Ramos (cell line): ENCODE results near the gene RGL1.

Experiments
- in situ Hi-C: fragments of 300-500 bp; cut with MboI; formaldehyde crosslinking; loops from one replicate; pipeline ENCODE4 v1.14.3; 2022; ENCODE audit warnings: low sequenced_read_pairs; ENCODE audit not compliant: unreplicated experiment

RGL1 gene

GRCh38 chr1:183884526-183884925 is 79.6 kb downstream of the RGL1 start:
- in situ Hi-C loops = no loop called here

GRCh38 chr1:183885142-183885735 is 80.3 kb downstream of the RGL1 start:
- in situ Hi-C loops = no loop called here

- in situ Hi-C loops = no loop called here
These were observed 81.3 kb downstream of the RGL1 start for GRCh38 chr1:183886083-183886828.

GRCh38 chr1:183886853-183887252 is 81.9 kb downstream of the RGL1 start:
- in situ Hi-C loops = no loop called here

GRCh38 chr1:183887826-183888819 is 83.2 kb downstream of the RGL1 start:
- in situ Hi-C loops = no loop called here

GRCh38 chr1:183889095-183889494 is 84.2 kb downstream of the RGL1 start:
- in situ Hi-C loops = no loop called here

- in situ Hi-C loops = no loop called here
These were observed 86.4 kb downstream of the RGL1 start for GRCh38 chr1:183891158-183891856.

- in situ Hi-C loops = no loop called here
These were observed 87.5 kb downstream of the RGL1 start for GRCh38 chr1:183892351-183892793.

GRCh38 chr1:183893561-183894289 is 88.8 kb downstream of the RGL1 start:
- in situ Hi-C loops = no loop called here

- in situ Hi-C loops = no loop called here
These were observed 89.3 kb downstream of the RGL1 start for GRCh38 chr1:183894290-183894565.

- in situ Hi-C loops = no loop called here
These were observed 91.6 kb downstream of the RGL1 start for GRCh38 chr1:183896466-183897048.

GRCh38 chr1:183898001-183898396 is 93.1 kb downstream of the RGL1 start:
- in situ Hi-C loops = no loop called here

- in situ Hi-C loops = no loop called here
These were observed 93.7 kb downstream of the RGL1 start for GRCh38 chr1:183898610-183899009.

GRCh38 chr1:183901748-183902330 is 96.9 kb downstream of the RGL1 start:
- in situ Hi-C loops = loop anchor here (25.0 kb wide), 1 partner anchor 615 kb away; no protein-coding TSS in a partner anchor

GRCh38 chr1:183903101-183903500 is 98.2 kb downstream of the RGL1 start:
- in situ Hi-C loops = loop anchor here (25.0 kb wide), 1 partner anchor 616 kb away; no protein-coding TSS in a partner anchor

- in situ Hi-C loops = loop anchor here (25.0 kb wide), 1 partner anchor 618 kb away; no protein-coding TSS in a partner anchor
These were observed 100.7 kb downstream of the RGL1 start for GRCh38 chr1:183905508-183906113.

- in situ Hi-C loops = loop anchor here (25.0 kb wide), 1 partner anchor 620 kb away; no protein-coding TSS in a partner anchor
These were observed 102.2 kb downstream of the RGL1 start for GRCh38 chr1:183907070-183907469.

GRCh38 chr1:183908079-183908478 is 103.2 kb downstream of the RGL1 start:
- in situ Hi-C loops = loop anchor here (25.0 kb wide), 1 partner anchor 621 kb away; no protein-coding TSS in a partner anchor
